Stimulated activated effector memory CD8-positive, alpha-beta T cell treated with anti-CD3 and anti-CD28 coated beads, Interleukin-12 subunit alpha, Interleukin-12 subunit beta, amount 100 ng/mL, for 72 hours (primary cell): ENCODE data around the gene ACP3.
"Not testable (repeated sequence)": the region's sequence is repeated elsewhere in the genome, so short reads cannot be mapped to it uniquely, and the experiment has no call there.

Experiments
- ATAC-seq: fragments of 150-1000 bp; cut with Tn5 transposase; 2 replicates; pipeline ENCODE4 v1.10.0; 2021
- DNase-seq, 2 donors: peaks; one replicate each; pipeline ENCODE4 v3.0.0; 2021 to 2022; ENCODE audit warnings: low spot score in 2 of 2
- H3K27ac Mint-ChIP-seq: one replicate; pipeline ENCODE4 v1.8.0; 2022; ENCODE audit warnings: mild to moderate bottlenecking, mixed read lengths
- H3K36me3 Mint-ChIP-seq: one replicate; pipeline ENCODE4 v1.8.0; 2022; ENCODE audit warnings: mild to moderate bottlenecking, mixed read lengths
- H3K4me1 Mint-ChIP-seq: one replicate; pipeline ENCODE4 v1.8.0; 2022; ENCODE audit warnings: mixed read lengths
- H3K4me3 Mint-ChIP-seq: one replicate; pipeline ENCODE4 v1.8.0; 2022; ENCODE audit warnings: mild to moderate bottlenecking, mixed read lengths
- H3K9me3 Mint-ChIP-seq: one replicate; pipeline ENCODE4 v1.8.0; 2022; ENCODE audit warnings: mixed read lengths

Gene ACP3

GRCh38 chr3:132376945-132377354 is 59.7 kb downstream of the ACP3 start:
- not testable (repeated sequence) for H3K36me3 Mint-ChIP-seq, ATAC-seq, H3K27ac Mint-ChIP-seq, DNase-seq, H3K4me1 Mint-ChIP-seq, H3K9me3 Mint-ChIP-seq
- H3K4me3 Mint-ChIP-seq: peak overlapping the region; percentile 17

DNA sequence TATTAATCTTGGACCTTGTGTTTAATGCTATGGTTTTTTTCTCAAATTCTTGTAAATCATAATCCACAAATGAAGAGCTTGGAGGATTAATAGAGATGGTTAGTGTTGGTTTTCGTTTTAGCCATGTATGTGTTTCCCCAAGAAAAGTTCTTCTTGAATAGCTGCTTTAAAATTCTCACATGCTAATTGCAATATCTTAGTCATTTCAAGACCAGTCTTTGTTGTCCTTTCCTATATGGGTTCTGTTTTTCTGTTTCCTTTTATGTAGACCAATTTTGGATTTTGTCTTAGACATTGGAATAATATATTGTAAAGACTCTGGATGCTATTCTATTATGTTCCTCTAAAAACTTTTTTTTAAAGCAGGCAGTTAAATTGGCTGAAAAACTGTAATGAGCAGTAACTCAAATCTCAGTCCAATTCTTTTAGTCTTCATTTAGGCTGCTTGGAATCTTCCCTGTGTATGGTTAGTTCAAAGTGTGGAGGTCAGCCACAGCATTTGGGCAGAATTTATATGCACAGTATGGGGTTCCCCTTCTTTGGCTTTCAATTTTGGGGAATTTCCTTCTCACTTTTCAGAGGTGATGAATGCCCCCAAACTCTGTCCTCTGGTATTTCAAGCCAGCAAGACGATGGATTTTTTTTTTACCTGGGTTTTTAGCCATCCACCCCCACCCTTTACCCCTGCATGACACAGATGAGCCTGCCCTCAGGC is 61.0 kb downstream of the ACP3 start:
- Mint-ChIP-seq H3K4me3 (no peak overlapping the region), H3K36me3 (no peaks in the 10 kb centered on the region), H3K27ac (no peak overlapping the region), H3K9me3 (no peaks in the 10 kb centered on the region), H3K4me1 (no peaks in the 10 kb centered on the region)
- ATAC-seq (no peak), DNase-seq (no peak)

DNA sequence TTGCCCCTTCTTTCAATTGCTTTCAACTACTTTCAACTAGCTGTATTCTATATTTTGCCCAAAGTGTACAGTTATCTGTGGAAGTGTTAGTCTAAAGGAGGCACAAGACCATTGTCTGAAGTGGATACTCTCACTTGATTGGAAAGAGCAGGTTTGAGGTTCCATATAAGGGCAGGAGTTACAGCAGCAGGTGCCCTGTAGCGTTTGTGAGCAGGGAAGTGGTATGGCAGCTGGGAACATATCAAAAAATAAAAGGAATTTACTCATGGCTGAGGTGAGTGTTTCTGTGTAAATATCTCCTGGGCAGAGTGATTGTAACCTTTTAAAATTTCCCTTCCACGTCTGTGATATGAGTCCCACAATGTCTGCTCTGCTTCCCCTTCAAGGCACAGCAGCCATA is 61.6 kb downstream of the ACP3 start:
- ATAC-seq (no peak), DNase-seq (no peak)
- no peaks in the 10 kb centered on the region for H3K4me1 Mint-ChIP-seq
- no peak overlapping the region for H3K4me3 Mint-ChIP-seq
- no peaks in the 10 kb centered on the region for H3K9me3 Mint-ChIP-seq
- H3K27ac Mint-ChIP-seq: no peak overlapping the region
- H3K36me3 Mint-ChIP-seq: no peaks in the 10 kb centered on the region

DNA sequence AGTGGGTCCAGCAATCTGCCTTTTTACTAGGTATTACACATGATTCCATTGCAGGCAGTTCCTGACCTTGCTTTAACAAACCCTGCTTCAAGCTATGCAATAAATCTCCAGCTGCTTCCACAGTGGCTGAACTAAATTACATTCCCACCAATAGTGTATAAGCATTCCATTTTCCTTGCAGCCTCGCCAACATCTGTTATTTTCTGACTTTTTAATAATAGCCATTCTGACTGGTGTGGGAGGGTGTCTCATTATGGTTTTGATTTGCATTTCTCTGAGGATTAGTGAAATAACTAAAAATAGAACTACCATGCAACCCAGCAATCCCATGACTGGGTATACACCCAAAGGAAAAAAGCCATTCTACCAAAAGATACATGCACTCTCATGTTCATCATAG is 63.7 kb downstream of the ACP3 start:
- Mint-ChIP-seq H3K4me1 (no peaks in the 10 kb centered on the region), H3K9me3 (no peaks in the 10 kb centered on the region), H3K36me3 (no peaks in the 10 kb centered on the region), H3K27ac (no peak overlapping the region), H3K4me3 (no peak overlapping the region)
- DNase-seq (no peak), ATAC-seq (no peak)

DNA sequence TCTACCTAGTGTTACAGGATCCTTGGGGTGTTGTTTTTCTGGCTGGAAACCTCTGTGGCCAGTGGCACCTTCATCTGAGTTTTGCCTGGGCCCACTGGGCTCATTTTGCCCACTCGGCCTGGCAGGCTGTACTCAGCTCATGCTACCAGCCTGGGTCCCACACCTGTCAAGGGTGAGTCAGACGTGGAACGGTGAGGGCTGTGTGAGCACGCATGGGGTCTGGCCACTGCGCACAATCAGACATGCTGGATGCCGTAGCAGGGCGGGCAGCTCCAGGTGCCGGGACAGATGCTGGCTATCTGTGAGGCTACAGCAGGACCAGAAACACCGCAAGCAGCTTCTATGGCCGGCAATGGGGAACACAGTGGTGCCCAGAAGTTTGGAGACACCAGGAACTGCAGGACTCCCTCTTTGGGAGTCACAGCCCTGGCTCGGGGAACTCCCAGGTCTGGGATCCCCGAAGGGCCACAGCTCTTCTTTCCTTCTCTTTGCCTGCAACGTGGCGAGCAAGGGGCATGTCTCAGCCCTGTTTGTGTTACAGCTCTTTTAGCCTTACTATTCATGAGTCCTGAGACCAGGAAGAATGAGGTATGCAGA is 64.2 kb downstream of the ACP3 start:
- no peak for ATAC-seq
- H3K4me1 Mint-ChIP-seq: no peaks in the 10 kb centered on the region
- no peak for DNase-seq
- H3K4me3 Mint-ChIP-seq: no peak overlapping the region
- no peaks in the 10 kb centered on the region for H3K36me3 Mint-ChIP-seq
- no peaks in the 10 kb centered on the region for H3K9me3 Mint-ChIP-seq
- no peak overlapping the region for H3K27ac Mint-ChIP-seq

GRCh38 chr3:132382267-132382666 is 65.1 kb downstream of the ACP3 start:
- ATAC-seq (no peak), DNase-seq (no peak)
- H3K27ac Mint-ChIP-seq: no peak overlapping the region
- H3K9me3 Mint-ChIP-seq: no peaks in the 10 kb centered on the region
- no peaks in the 10 kb centered on the region for H3K36me3 Mint-ChIP-seq
- H3K4me3 Mint-ChIP-seq: no peak overlapping the region
- no peaks in the 10 kb centered on the region for H3K4me1 Mint-ChIP-seq

DNA sequence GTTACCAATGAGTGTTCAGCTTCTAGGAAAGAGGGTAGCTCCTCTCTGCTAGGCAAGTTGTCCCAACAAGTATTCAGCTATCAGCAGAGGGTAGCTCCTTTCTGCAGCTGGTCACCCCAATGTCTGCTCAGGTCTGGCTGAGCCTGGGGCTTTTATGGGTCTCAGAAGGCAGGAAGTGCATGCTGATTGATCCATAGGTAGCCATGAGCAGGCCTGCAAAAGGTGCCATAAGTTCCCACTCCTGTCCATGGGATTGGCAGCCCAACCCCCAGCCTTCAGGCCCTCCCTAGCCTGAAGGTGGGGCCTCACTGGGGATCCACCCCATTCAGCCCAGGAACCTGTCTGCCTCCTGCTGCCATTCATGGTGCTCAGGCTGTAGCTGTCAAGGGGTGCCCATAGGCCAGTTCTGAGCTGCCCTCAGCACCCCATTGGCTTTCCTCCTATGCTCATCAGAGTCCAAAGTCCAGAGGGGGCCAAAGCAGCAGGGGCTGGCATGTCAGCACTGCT is 65.5 kb downstream of the ACP3 start:
- DNase-seq: no peak
- no peak overlapping the region for H3K27ac Mint-ChIP-seq
- H3K9me3 Mint-ChIP-seq: no peaks in the 10 kb centered on the region
- H3K36me3 Mint-ChIP-seq: no peaks in the 10 kb centered on the region
- no peaks in the 10 kb centered on the region for H3K4me1 Mint-ChIP-seq
- ATAC-seq: no peak
- H3K4me3 Mint-ChIP-seq: no peak overlapping the region

DNA sequence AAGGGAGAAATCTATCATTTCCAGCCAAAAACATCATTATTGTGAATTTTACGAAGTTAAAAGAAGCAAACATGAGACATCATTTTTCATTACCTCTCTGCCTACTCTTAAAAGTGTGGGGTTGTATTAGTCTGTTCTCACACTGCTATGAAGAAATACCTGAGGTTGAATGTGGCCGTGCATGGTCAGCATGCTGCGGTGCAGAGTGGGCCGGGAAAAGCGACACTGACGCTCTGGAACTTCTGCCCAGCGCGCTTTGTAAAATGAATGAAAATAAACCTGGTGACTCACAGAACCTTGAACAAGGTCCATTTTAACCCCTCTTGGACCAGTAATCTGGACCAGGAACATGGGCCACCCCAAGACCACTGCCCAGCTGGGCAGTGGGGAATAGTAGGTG is 69.1 kb downstream of the ACP3 start:
- Mint-ChIP-seq H3K27ac (no peak overlapping the region), H3K4me1 (no peaks in the 10 kb centered on the region), H3K9me3 (no peaks in the 10 kb centered on the region), H3K36me3 (no peaks in the 10 kb centered on the region), H3K4me3 (no peak overlapping the region)
- ATAC-seq (no peak), DNase-seq (no peak)

- not testable (repeated sequence) for H3K4me3 Mint-ChIP-seq, H3K4me1 Mint-ChIP-seq, H3K27ac Mint-ChIP-seq, H3K9me3 Mint-ChIP-seq, H3K36me3 Mint-ChIP-seq, DNase-seq
- peak; percentile 66 for ATAC-seq
Measured at GRCh38 chr3:132392675-132393074, 75.5 kb downstream of the ACP3 start.

GRCh38 chr3:132394320-132394719 is 77.1 kb downstream of the ACP3 start:
- DNase-seq (no peak), ATAC-seq (no peak)
- Mint-ChIP-seq H3K36me3 (no peaks in the 10 kb centered on the region), H3K27ac (no peak overlapping the region), H3K9me3 (no peaks in the 10 kb centered on the region), H3K4me1 (no peaks in the 10 kb centered on the region), H3K4me3 (no peak overlapping the region)

DNA sequence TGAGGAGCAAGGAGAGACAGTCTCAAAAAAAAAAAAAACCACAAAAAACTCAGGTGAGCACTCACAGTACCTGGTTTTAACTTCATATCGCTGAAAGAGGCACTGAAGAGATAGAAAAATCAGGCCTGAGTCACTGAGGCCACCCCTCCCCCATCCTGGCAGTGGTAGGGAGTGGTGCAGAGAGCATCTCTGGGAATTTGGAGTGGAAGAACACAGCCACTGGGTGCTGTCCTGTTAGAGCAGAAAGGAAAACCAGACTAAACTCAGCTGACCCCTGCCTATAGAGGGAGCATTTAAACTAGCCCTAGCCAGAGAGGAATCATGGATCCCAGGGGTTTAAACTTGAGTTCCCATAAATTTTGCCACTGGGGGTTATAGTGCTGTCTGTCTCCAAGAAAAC is 77.9 kb downstream of the ACP3 start:
- H3K27ac Mint-ChIP-seq: no peak overlapping the region
- H3K4me1 Mint-ChIP-seq: no peaks in the 10 kb centered on the region
- H3K4me3 Mint-ChIP-seq: no peak overlapping the region
- no peaks in the 10 kb centered on the region for H3K9me3 Mint-ChIP-seq
- no peak for ATAC-seq
- no peaks in the 10 kb centered on the region for H3K36me3 Mint-ChIP-seq
- no peak for DNase-seq

DNA sequence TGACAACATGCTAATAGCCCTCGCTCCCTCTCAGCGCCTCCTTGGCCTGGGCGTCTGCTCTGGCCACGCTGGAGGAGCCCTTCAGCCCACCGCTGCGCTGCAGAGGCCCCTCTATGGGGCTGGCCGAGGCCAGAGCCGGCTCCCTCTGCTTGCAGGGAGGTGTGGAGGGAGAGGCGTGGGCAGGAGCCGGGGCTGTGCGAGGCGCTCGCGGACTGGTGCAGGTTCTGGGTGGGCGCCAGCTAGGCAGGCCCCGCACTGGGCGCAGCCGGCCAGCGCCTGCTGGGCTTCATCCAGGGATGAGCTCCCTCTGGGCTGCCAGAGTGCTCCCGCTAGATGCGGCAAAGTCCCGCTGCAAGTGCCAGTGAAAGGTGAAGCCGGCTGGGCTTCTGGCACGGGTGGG is 79.0 kb downstream of the ACP3 start:
- no peak overlapping the region for H3K4me3 Mint-ChIP-seq
- H3K9me3 Mint-ChIP-seq: no peaks in the 10 kb centered on the region
- H3K27ac Mint-ChIP-seq: no peak overlapping the region
- no peaks in the 10 kb centered on the region for H3K4me1 Mint-ChIP-seq
- no peaks in the 10 kb centered on the region for H3K36me3 Mint-ChIP-seq
- DNase-seq: no peak
- ATAC-seq: no peak

- not testable (repeated sequence) for H3K36me3 Mint-ChIP-seq, H3K4me3 Mint-ChIP-seq, DNase-seq, H3K27ac Mint-ChIP-seq, H3K4me1 Mint-ChIP-seq, ATAC-seq, H3K9me3 Mint-ChIP-seq
Measured at GRCh38 chr3:132396776-132397175, 79.6 kb downstream of the ACP3 start.

GRCh38 chr3:132399054-132399929 is 82.1 kb downstream of the ACP3 start:
- H3K27ac Mint-ChIP-seq: no peak overlapping the region
- ATAC-seq (peak; percentile 67), DNase-seq (no peak)
- H3K4me3 Mint-ChIP-seq: no peak overlapping the region
- no peaks in the 10 kb centered on the region for H3K4me1 Mint-ChIP-seq
- no peaks in the 10 kb centered on the region for H3K9me3 Mint-ChIP-seq
- no peaks in the 10 kb centered on the region for H3K36me3 Mint-ChIP-seq

DNA sequence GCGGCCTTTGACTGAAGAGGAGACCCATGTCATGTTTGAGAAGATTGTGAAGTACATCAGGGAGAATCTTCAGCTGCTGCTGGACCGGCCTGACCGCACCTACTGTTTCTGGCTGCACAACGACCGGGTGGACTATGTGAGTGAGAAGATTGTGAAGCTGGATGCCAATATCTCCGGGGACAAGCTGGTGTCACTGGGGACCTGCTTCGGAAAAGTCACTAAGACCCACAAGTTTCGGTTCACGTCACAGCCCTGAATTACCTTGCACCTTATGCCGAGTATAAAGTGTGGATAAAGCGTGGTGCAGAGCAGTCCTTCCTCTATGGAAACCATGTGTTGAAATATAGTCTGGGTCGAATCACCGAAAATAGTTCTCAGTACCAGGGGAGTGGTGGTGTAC is 84.0 kb downstream of the ACP3 start:
- Mint-ChIP-seq H3K4me3 (no peak overlapping the region), H3K9me3 (no peaks in the 10 kb centered on the region), H3K4me1 (no peaks in the 10 kb centered on the region), H3K27ac (no peak overlapping the region), H3K36me3 (no peaks in the 10 kb centered on the region)
- DNase-seq (no peak), ATAC-seq (no peak)

- Mint-ChIP-seq H3K4me3 (no peak overlapping the region), H3K36me3 (no peaks in the 10 kb centered on the region), H3K9me3 (no peaks in the 10 kb centered on the region), H3K4me1 (no peaks in the 10 kb centered on the region), H3K27ac (no peak overlapping the region)
- no peak for ATAC-seq
- no peak for DNase-seq
Measured at GRCh38 chr3:132404276-132404675, 87.1 kb downstream of the ACP3 start.
